Neural progenitor cell (in vitro differentiated cells): Measurements from ENCODE around the gene TKFC. TPM values are rescaled to one million over a fixed set of nuclear protein-coding genes. Genes with fewer than 3 reads are reported as not detected.

Experiments
- DNase-seq: peaks from one replicate; pipeline ENCODE4 v3.0.0-alpha.2; 2016; ENCODE audit warnings: low spot score
- H2AFZ ChIP-seq: fragments of 200-600 bp; sonication (generic); replicated peaks from 2 replicates; pipeline ENCODE4 v1.6.1; 2016; ENCODE audit warnings: antibody characterized with exemption
- H3F3A ChIP-seq: fragments of 200-600 bp; sonication (generic); 2 replicates; pipeline ENCODE4 v1.6.1; 2016; ENCODE audit warnings: antibody characterized with exemption, low read depth
- H3K27ac ChIP-seq: fragments of 200-600 bp; sonication (generic); 2 replicates; pipeline ENCODE4 v1.5.1; 2016; ENCODE audit warnings: mild to moderate bottlenecking
- H3K27me3 ChIP-seq: fragments of 200-600 bp; sonication (generic); 2 replicates; pipeline ENCODE4 v1.6.1; 2016; ENCODE audit warnings: mild to moderate bottlenecking, moderate library complexity
- H3K36me3 ChIP-seq: fragments of 200-600 bp; sonication (generic); 2 replicates; pipeline ENCODE4 v1.5.1; 2016
- H3K4me1 ChIP-seq: fragments of 200-600 bp; sonication (generic); 2 replicates; pipeline ENCODE4 v1.6.1; 2016; ENCODE audit warnings: mixed run types
- H3K4me2 ChIP-seq: fragments of 200-600 bp; sonication (generic); 2 replicates; pipeline ENCODE4 v1.6.1; 2016
- H3K4me3 ChIP-seq: fragments of 200-600 bp; sonication (generic); 2 replicates; pipeline ENCODE4 v1.5.1; 2016
- H3K79me2 ChIP-seq: fragments of 200-600 bp; sonication (generic); 2 replicates; pipeline ENCODE4 v1.6.1; 2016; ENCODE audit warnings: low read depth
- H3K9ac ChIP-seq: fragments of 200-600 bp; sonication (generic); 2 replicates; pipeline ENCODE4 v1.6.1; 2016
- H3K9me3 ChIP-seq: fragments of 200-600 bp; sonication (generic); 2 replicates; pipeline ENCODE4 v1.5.1; 2016; ENCODE audit warnings: low read depth
- H4K20me1 ChIP-seq: fragments of 200-600 bp; sonication (generic); 2 replicates; pipeline ENCODE4 v1.6.1; 2016; ENCODE audit warnings: low read depth
- H3K27ac Mint-ChIP-seq: 3 replicates; pipeline ENCODE4 v1.8.0; 2021; ENCODE audit warnings: mixed read lengths
- H3K27me3 Mint-ChIP-seq: 2 replicates; pipeline ENCODE4 v1.8.0; 2022; ENCODE audit warnings: low read depth, mild to moderate bottlenecking, inconsistent platforms, moderate library complexity, mixed read lengths; ENCODE audit not compliant: insufficient read depth
- H3K36me3 Mint-ChIP-seq: 3 replicates; pipeline ENCODE4 v1.8.0; 2021; ENCODE audit warnings: mixed read lengths
- H3K4me1 Mint-ChIP-seq: 3 replicates; pipeline ENCODE4 v1.8.0; 2021; ENCODE audit warnings: mixed read lengths
- H3K4me3 Mint-ChIP-seq: 3 replicates; pipeline ENCODE4 v1.8.0; 2021; ENCODE audit warnings: mild to moderate bottlenecking, moderate library complexity, mixed read lengths
- H3K9me3 Mint-ChIP-seq: 3 replicates; pipeline ENCODE4 v1.8.0; 2020; ENCODE audit warnings: mixed read lengths
- EZH2 ChIP-seq: fragments of 200-600 bp; sonication (generic); IDR thresholded peaks from 2 replicates; pipeline ENCODE4 v1.6.1; 2017; ENCODE audit warnings: antibody characterized with exemption, mild to moderate bottlenecking, moderate library complexity
- EZH2phosphoT487 ChIP-seq: fragments of 200-600 bp; sonication (generic); IDR thresholded peaks from 2 replicates; pipeline ENCODE4 v1.6.1; 2017; ENCODE audit warnings: antibody characterized with exemption
- total RNA-seq: library from RNA; depleted of rRNA; stranded (reverse); fragments of >200 nt; gene quantifications from 2 replicates; pipeline ENCODE4 v1.2.3, GENCODE V29; 2015; ENCODE audit warnings: low replicate concordance
- TF ChIP-seq, protein P1 (sequence below): fragments of 200-600 bp; sonication (generic); IDR thresholded peaks from 2 replicates; pipeline ENCODE4 v1.5.1; 2017; ENCODE audit warnings: antibody characterized with exemption, mild to moderate bottlenecking

TKFC gene
- total RNA-seq, 1 donor from 2014 or later: 27.3 TPM

DNA sequence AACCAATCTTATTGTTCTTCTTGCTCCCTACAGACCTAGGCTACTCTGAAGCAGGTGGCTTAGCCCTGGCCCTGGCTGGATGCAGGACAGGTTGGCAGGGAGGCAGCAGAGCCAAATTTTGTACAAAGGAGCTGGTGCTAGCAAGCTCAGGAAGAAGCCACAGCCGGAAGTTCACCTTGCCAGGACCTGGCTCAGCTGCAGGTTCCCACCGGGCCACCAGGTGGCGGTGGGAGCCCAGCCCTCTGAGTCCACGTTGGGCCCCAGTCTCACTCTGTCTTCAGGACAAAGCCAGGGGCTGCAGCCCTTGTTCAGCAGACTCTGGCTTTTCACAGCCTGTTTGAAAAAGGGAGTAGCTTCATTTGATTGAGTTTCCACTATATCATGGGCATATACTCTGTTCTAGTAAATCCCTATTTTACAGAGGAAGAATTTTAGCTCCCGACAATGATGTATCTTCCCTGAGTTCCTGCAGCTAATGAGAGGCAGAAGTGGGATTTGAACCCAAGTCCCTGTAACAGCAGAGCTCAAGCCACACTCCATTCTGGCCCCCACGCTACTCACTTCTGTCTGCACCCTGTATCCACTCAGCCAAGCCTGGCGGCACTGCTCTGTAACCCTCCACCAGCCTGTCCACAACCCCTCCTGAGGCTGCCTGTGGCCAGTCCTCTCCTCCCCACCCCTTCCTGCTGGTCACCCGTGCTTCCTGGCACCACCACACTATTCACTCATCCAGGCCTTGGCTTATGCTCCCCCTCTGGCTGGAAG lies 3.3 kb downstream of the TKFC start:
- Histone ChIP-seq H3K79me2 (peaks cover 26% of the 10 kb centered on the region), H3K27ac (no peak overlapping the region), H3K9ac (peak overlapping the region; percentile 9), H3K27me3 (no peaks in the 10 kb centered on the region), H3K36me3 (no peaks in the 10 kb centered on the region), H3K4me2 (peak overlapping the region; percentile 39), H3F3A (peaks cover 25% of the 10 kb centered on the region), H4K20me1 (peaks cover 9% of the 10 kb centered on the region), H3K9me3 (no peaks in the 10 kb centered on the region), H2AFZ (peak overlapping the region; percentile 80), H3K4me1 (peaks cover 11% of the 10 kb centered on the region), H3K4me3 (no peak overlapping the region)
- TF ChIP-seq, protein P1, sequence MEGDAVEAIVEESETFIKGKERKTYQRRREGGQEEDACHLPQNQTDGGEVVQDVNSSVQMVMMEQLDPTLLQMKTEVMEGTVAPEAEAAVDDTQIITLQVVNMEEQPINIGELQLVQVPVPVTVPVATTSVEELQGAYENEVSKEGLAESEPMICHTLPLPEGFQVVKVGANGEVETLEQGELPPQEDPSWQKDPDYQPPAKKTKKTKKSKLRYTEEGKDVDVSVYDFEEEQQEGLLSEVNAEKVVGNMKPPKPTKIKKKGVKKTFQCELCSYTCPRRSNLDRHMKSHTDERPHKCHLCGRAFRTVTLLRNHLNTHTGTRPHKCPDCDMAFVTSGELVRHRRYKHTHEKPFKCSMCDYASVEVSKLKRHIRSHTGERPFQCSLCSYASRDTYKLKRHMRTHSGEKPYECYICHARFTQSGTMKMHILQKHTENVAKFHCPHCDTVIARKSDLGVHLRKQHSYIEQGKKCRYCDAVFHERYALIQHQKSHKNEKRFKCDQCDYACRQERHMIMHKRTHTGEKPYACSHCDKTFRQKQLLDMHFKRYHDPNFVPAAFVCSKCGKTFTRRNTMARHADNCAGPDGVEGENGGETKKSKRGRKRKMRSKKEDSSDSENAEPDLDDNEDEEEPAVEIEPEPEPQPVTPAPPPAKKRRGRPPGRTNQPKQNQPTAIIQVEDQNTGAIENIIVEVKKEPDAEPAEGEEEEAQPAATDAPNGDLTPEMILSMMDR: peak; percentile 94
- no peak for TF ChIP-seq EZH2
- Mint-ChIP-seq H3K36me3 (peaks cover 13% of the 10 kb centered on the region), H3K4me1 (peaks cover 32% of the 10 kb centered on the region), H3K4me3 (no peak overlapping the region), H3K27me3 (peaks cover 2% of the 10 kb centered on the region), H3K9me3 (no peaks in the 10 kb centered on the region), H3K27ac (peak overlapping the region; percentile 91)
- peak; percentile 92 for DNase-seq

DNA sequence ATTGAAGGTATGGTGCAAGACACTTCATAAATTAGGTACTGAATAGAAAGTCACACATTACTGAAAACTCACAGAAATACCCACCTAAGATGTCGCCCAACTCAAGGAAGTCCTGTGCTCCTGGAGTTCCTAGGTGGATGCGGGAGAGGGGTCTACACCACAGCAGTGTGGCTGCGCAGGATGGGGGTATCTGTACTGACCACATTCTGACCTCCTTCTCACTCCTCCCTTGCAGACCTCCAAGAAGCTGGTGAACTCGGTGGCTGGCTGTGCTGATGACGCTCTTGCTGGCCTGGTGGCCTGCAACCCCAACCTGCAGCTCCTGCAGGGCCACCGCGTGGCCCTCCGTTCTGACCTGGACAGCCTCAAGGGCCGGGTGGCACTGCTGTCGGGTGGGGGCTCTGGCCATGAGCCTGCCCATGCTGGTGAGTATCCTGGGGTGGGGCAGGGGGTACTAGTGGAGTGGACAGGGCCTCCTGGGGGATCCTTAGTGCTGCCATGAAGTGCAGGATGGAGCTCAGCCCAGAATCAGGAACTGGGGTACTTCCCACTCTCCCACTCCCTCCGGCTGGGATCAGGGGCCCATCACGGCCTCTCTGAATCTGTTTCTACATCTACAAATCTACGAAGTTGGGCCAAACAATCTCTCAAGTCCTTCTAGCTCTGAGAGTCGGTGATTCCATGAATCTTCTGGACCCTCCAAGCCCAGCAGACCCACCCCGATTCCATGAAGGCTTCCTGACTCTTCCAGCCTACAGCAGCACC lies 4.9 kb downstream of the TKFC start:
- Mint-ChIP-seq H3K4me3 (no peak overlapping the region), H3K36me3 (peaks cover 16% of the 10 kb centered on the region), H3K27ac (no peak overlapping the region), H3K4me1 (peaks cover 20% of the 10 kb centered on the region), H3K9me3 (no peaks in the 10 kb centered on the region), H3K27me3 (peaks cover 2% of the 10 kb centered on the region)
- TF ChIP-seq, protein P1: no peak
- TF ChIP-seq EZH2 (no peak), EZH2phosphoT487 (no peak)
- Histone ChIP-seq H3K9ac (no peak overlapping the region), H3K4me3 (no peak overlapping the region), H2AFZ (no peak overlapping the region), H3K9me3 (no peaks in the 10 kb centered on the region), H4K20me1 (no peaks in the 10 kb centered on the region), H3K36me3 (no peaks in the 10 kb centered on the region), H3K4me2 (no peak overlapping the region), H3K27ac (no peak overlapping the region), H3F3A (peaks cover 25% of the 10 kb centered on the region), H3K4me1 (peaks cover 3% of the 10 kb centered on the region), H3K27me3 (no peaks in the 10 kb centered on the region), H3K79me2 (peaks cover 11% of the 10 kb centered on the region)
- no peak for DNase-seq

DNA sequence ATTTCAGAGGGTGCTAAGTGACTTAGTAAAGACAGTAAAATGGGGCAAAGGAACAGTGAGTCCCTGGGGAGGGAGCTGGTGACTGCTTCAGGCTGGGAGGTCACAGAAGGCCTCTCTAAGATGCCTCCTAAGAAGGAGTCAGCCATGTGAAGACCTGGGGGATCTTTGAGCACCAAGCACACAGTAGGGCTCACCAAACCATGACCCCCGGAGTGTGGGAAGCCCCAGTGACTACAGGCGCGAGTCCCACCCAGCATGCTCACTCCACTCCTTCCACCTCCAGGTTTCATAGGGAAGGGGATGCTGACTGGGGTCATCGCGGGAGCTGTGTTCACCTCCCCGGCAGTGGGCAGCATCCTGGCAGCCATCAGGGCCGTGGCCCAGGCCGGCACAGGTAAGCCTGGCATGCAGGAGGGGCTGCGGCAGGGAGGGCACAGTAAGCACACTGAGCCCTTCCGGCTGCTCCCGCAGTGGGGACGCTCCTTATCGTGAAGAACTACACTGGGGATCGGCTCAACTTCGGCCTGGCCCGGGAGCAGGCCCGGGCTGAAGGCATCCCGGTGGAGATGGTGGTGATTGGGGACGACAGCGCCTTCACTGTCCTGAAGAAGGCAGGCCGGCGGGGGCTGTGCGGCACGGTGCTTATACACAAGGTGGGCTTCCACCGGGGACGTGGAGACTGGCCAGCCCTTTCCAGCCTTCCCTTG lies 5.9 kb downstream of the TKFC start:
- H3K4me1 Mint-ChIP-seq: peaks cover 14% of the 10 kb centered on the region
- Histone ChIP-seq H4K20me1 (no peaks in the 10 kb centered on the region), H2AFZ (no peak overlapping the region), H3K36me3 (no peaks in the 10 kb centered on the region), H3K9ac (no peak overlapping the region), H3K4me3 (no peak overlapping the region), H3K9me3 (no peaks in the 10 kb centered on the region), H3K4me2 (no peak overlapping the region), H3K27ac (no peak overlapping the region), H3K4me1 (peaks cover under 1% of the 10 kb centered on the region), H3K27me3 (no peaks in the 10 kb centered on the region), H3F3A (peaks cover 18% of the 10 kb centered on the region), H3K79me2 (peaks cover 4% of the 10 kb centered on the region)
- no peaks in the 10 kb centered on the region for H3K9me3 Mint-ChIP-seq
- H3K36me3 Mint-ChIP-seq: peaks cover 14% of the 10 kb centered on the region
- TF ChIP-seq, protein P1: no peak
- TF ChIP-seq EZH2 (no peak), EZH2phosphoT487 (no peak)
- H3K27me3 Mint-ChIP-seq: peaks cover 2% of the 10 kb centered on the region
- H3K4me3 Mint-ChIP-seq: no peak overlapping the region
- no peak for DNase-seq
- no peak overlapping the region for H3K27ac Mint-ChIP-seq
